ENCODE results near the gene UCK2. TPM values are rescaled to one million over a fixed set of nuclear protein-coding genes. Genes with fewer than 3 reads are reported as not detected.
A peak's percentile ranks its signal among the peaks of the same experiment; 100 is the strongest.

The UCK2 gene
- total and polyA plus RNA-seq, 9 of the 15 experiments (the other 6 are each of a cell fraction or from before 2014, with no cell fraction given): 71.6 to 145 (median 95.8) TPM

- Histone ChIP-seq H3K4me2 (ENCODE audit: insufficient read depth, low read length) (no peak overlapping the region), H3K9me3 (replicated peaks; ENCODE audit: control insufficient read depth, insufficient read depth, low read depth, low read length) (no peaks in the 10 kb centered on the region), H3K4me1 (replicated peaks in 1 of 2; ENCODE audit: control insufficient read depth in 2 of 2, insufficient read depth in 2 of 2, low read length in 2 of 2) (no peaks in the 10 kb centered on the region), H3K4me3 (no peak overlapping the region), H3K9me1 (ENCODE audit: control insufficient read depth, insufficient read depth, low read length) (no peaks in the 10 kb centered on the region), H3K79me2 (ENCODE audit: control insufficient read depth, insufficient read depth, low read length) (no peaks in the 10 kb centered on the region), H3K27me3 (ENCODE audit: control insufficient read depth in 2 of 2, insufficient read depth in 2 of 2, low read length in 2 of 2) (no peaks in the 10 kb centered on the region), H3K36me3 (ENCODE audit: control insufficient read depth, insufficient read depth, low read length) (peaks cover 36% of the 10 kb centered on the region), H2AFZ (ENCODE audit: low read depth, low read length) (no peak overlapping the region), H3K27ac (ENCODE audit: extremely low read depth, low read depth, low read length) (no peak overlapping the region), H3K9ac (ENCODE audit: insufficient read depth in 1 of 2, low read depth in 2 of 2, low read length in 2 of 2) (no peak overlapping the region), H4K20me1 (replicated peaks; ENCODE audit: control insufficient read depth, insufficient read depth, low read length) (no peaks in the 10 kb centered on the region)
- ChIA-PET CTCF (ENCODE audit: low intra/inter-chr PET ratio) (interaction anchor here (0.6 to 3.6 kb wide), 2 partner anchors 193 to 311 kb away, joined by 3 to 51 read pairs; no protein-coding TSS in a partner anchor), POLR2A (interaction anchor here (0.5 to 1.2 kb wide), 3 partner anchors 205 to 519 kb away, joined by 3 read pairs; no protein-coding TSS in a partner anchor)
- FAIRE-seq: peak; percentile 19
- intact Hi-C loops (cut with micrococcal nuclease) (loop anchor here (5.0 kb wide), 3 partner anchors 144 to 519 kb away; partner anchors contain the start of gene TMCO1), in situ Hi-C loops (cut with MboI) (loop anchor here (10.0 kb wide), 1 partner anchor 517 kb away; no protein-coding TSS in a partner anchor)
- BruUV-seq (replicated peaks): no TSS peak
- no peak for DNase-seq (ENCODE audit: extremely low read depth in 1 of 4, low spot score in 3 of 4)
- ATAC-seq: no peak
- no peak for TF ChIP-seq ZNF444 (CRISPR knock-in tag; IDR thresholded peaks at IDR 0.05)
- 0 out of 2 replicates have a peak, but pooled peaks have one; percentile 24 for TF ChIP-seq POLR2G (IDR thresholded peaks at IDR 0.05; ENCODE audit: low read depth, low read length)
- TF ChIP-seq TGIF2 (CRISPR knock-in tag; IDR thresholded peaks at IDR 0.05): no peak
- TF ChIP-seq CBFB (CRISPR knock-in tag; IDR thresholded peaks at IDR 0.05): no peak
- 96% methylated on average over 7 of the region's 7 CpGs for WGBS (ENCODE audit: insufficient coverage, low coverage, missing lambda C conversion rate)
These were observed 84.3 kb downstream of the UCK2 start for GRCh38 chr1:165911609-165912281.

Data from K562 (cell line).